ENCODE data around the gene GNB1L.

The GNB1L gene

GRCh38 chr22:19842393-19843106 is 12.1 kb downstream of the GNB1L start:
- H3K9ac ChIP-seq (ENCODE audit: low read length) = no peak overlapping the region
- H3K36me3 ChIP-seq (replicated peaks; ENCODE audit: low read depth, low read length) = peaks cover 4% of the 10 kb centered on the region
- no peaks in the 10 kb centered on the region for H3K9me3 ChIP-seq (ENCODE audit: insufficient read depth, low read length)
- no peak overlapping the region for H2AFZ ChIP-seq (ENCODE audit: low read depth, low read length)
- H3K4me3 ChIP-seq (ENCODE audit: low read length) = no peak overlapping the region
- H3K27me3 ChIP-seq (ENCODE audit: low read depth, low read length) = no peaks in the 10 kb centered on the region
- H4K20me1 ChIP-seq (ENCODE audit: insufficient read depth, low read length) = 0 out of 2 replicates have a peak, but pooled peaks cover 10% of the 10 kb centered on the region
- H3K4me1 ChIP-seq (ENCODE audit: low read length) = no peaks in the 10 kb centered on the region
- H3K4me2 ChIP-seq (ENCODE audit: low read length) = no peak overlapping the region
- H3K27ac ChIP-seq (ENCODE audit: low read length) = no peak overlapping the region
- TF ChIP-seq CTCF (IDR thresholded peaks at IDR 0.05; ENCODE audit: low read depth, low read length) = no peak
- no peaks in the 10 kb centered on the region for H3K79me2 ChIP-seq (ENCODE audit: low read length)

GRCh38 chr22:19841641-19842392 is 12.9 kb downstream of the GNB1L start:
- no peaks in the 10 kb centered on the region for H3K36me3 ChIP-seq (replicated peaks; ENCODE audit: low read depth, low read length)
- no peak overlapping the region for H3K27ac ChIP-seq (ENCODE audit: low read length)
- H3K9ac ChIP-seq (ENCODE audit: low read length) = no peak overlapping the region
- no peak overlapping the region for H3K4me2 ChIP-seq (ENCODE audit: low read length)
- no peaks in the 10 kb centered on the region for H3K4me1 ChIP-seq (ENCODE audit: low read length)
- H3K9me3 ChIP-seq (ENCODE audit: insufficient read depth, low read length) = no peaks in the 10 kb centered on the region
- H3K4me3 ChIP-seq (ENCODE audit: low read length) = no peak overlapping the region
- H3K79me2 ChIP-seq (ENCODE audit: low read length) = no peaks in the 10 kb centered on the region
- no peak overlapping the region for H2AFZ ChIP-seq (ENCODE audit: low read depth, low read length)
- no peak for TF ChIP-seq EZH2phosphoT487 (IDR thresholded peaks at IDR 0.05; ENCODE audit: low read depth)
- TF ChIP-seq CTCF (IDR thresholded peaks at IDR 0.05; ENCODE audit: low read depth, low read length) = no peak
- 0 out of 2 replicates have a peak, but pooled peaks cover 10% of the 10 kb centered on the region for H4K20me1 ChIP-seq (ENCODE audit: insufficient read depth, low read length)
- H3K27me3 ChIP-seq (ENCODE audit: low read depth, low read length) = no peaks in the 10 kb centered on the region

GRCh38 chr22:19840955-19841640 is 13.6 kb downstream of the GNB1L start:
- Histone ChIP-seq H3K9ac (ENCODE audit: low read length) (no peak overlapping the region), H4K20me1 (ENCODE audit: insufficient read depth, low read length) (0 out of 2 replicates have a peak, but pooled peaks cover 10% of the 10 kb centered on the region)
- TF ChIP-seq CTCF (IDR thresholded peaks at IDR 0.05; ENCODE audit: low read depth, low read length) = no peak

GRCh38 chr22:19840059-19840458 is 14.6 kb downstream of the GNB1L start:
- no peaks in the 10 kb centered on the region for H3K27me3 ChIP-seq (ENCODE audit: low read depth, low read length)
- no peak overlapping the region for H3K4me2 ChIP-seq (ENCODE audit: low read length)

More at GRCh38 chr22:19840955-19841640, 13.6 kb downstream of the GNB1L start:
- no peak overlapping the region for H3K4me3 ChIP-seq (ENCODE audit: low read length)
- no peak overlapping the region for H3K4me2 ChIP-seq (ENCODE audit: low read length)
- no peaks in the 10 kb centered on the region for H3K9me3 ChIP-seq (ENCODE audit: insufficient read depth, low read length)
- no peak overlapping the region for H2AFZ ChIP-seq (ENCODE audit: low read depth, low read length)
- H3K27me3 ChIP-seq (ENCODE audit: low read depth, low read length) = no peaks in the 10 kb centered on the region
- H3K36me3 ChIP-seq (replicated peaks; ENCODE audit: low read depth, low read length) = no peaks in the 10 kb centered on the region
- no peak overlapping the region for H3K27ac ChIP-seq (ENCODE audit: low read length)
- no peaks in the 10 kb centered on the region for H3K4me1 ChIP-seq (ENCODE audit: low read length)
- no peaks in the 10 kb centered on the region for H3K79me2 ChIP-seq (ENCODE audit: low read length)

More at GRCh38 chr22:19840059-19840458, 14.6 kb downstream of the GNB1L start:
- H3K27ac ChIP-seq (ENCODE audit: low read length) = no peak overlapping the region
- no peaks in the 10 kb centered on the region for H3K36me3 ChIP-seq (replicated peaks; ENCODE audit: low read depth, low read length)
- H3K4me3 ChIP-seq (ENCODE audit: low read length) = no peak overlapping the region
- TF ChIP-seq EZH2phosphoT487 (IDR thresholded peaks at IDR 0.05; ENCODE audit: low read depth) (no peak), CTCF (IDR thresholded peaks at IDR 0.05; ENCODE audit: low read depth, low read length) (no peak)
- no peaks in the 10 kb centered on the region for H3K9me3 ChIP-seq (ENCODE audit: insufficient read depth, low read length)
- H3K79me2 ChIP-seq (ENCODE audit: low read length) = no peaks in the 10 kb centered on the region
- 0 out of 2 replicates have a peak, but pooled peaks cover 3% of the 10 kb centered on the region for H4K20me1 ChIP-seq (ENCODE audit: insufficient read depth, low read length)
- H3K9ac ChIP-seq (ENCODE audit: low read length) = no peak overlapping the region
- no peaks in the 10 kb centered on the region for H3K4me1 ChIP-seq (ENCODE audit: low read length)
- no peak overlapping the region for H2AFZ ChIP-seq (ENCODE audit: low read depth, low read length)
